CD4-positive, alpha-beta T cell (primary cell): ENCODE measurements around the gene ELK1. TPM values are rescaled to one million over a fixed set of nuclear protein-coding genes. Genes with fewer than 3 reads are reported as not detected.

Source experiments
- ATAC-seq: fragments of 200-7000 bp; cut with Tn5 transposase; one replicate; pipeline ENCODE4 v1.10.0; 2022; ENCODE audit warnings: mild to moderate bottlenecking; ENCODE audit not compliant: poor library complexity
- CTCF ChIA-PET: fragments of 350-600 bp; sonication (Branson Sonifier 250); formaldehyde crosslinking; loops from one replicate; lab custom pipeline; 2021; ENCODE audit warnings: antibody characterized with exemption, inconsistent platforms; lab: Charles Lee
- POLR2A ChIA-PET: fragments of 350-600 bp; sonication (Branson Sonifier 250); formaldehyde crosslinking; loops from one replicate; lab custom pipeline; 2021; ENCODE audit warnings: antibody characterized with exemption, inconsistent platforms; lab: Charles Lee
- DNase-seq, 14 experiments: peaks; one replicate each; pipeline ENCODE4 v3.0.0-alpha.2; 2013 to 2020; ENCODE audit warnings: mixed read lengths in 2 of 14
- H3K27ac ChIP-seq, 2 donors: one replicate each; pipeline versions ENCODE4 v1.5.1 to v1.7.0; 2013; ENCODE audit warnings: low read length in 2 of 2, low read depth in 1 of 2, mild to moderate bottlenecking in 1 of 2
- H3K27me3 ChIP-seq, 2 experiments: 1 replicate in 1 of 2; 2 replicates in 1 of 2; pipeline versions ENCODE4 v1.6.1 to v1.7.0; 2013; ENCODE audit warnings: low read length in 2 of 2, control low read depth in 1 of 2, mild to moderate bottlenecking in 1 of 2, moderate library complexity in 1 of 2; ENCODE audit not compliant: insufficient read depth in 2 of 2, control insufficient read depth in 1 of 2
- H3K36me3 ChIP-seq: one replicate; pipeline ENCODE4 v1.6.1; 2013; ENCODE audit warnings: low read length, control low read depth; ENCODE audit not compliant: insufficient read depth
- H3K4me1 ChIP-seq: one replicate; pipeline ENCODE4 v1.6.1; 2013; ENCODE audit warnings: low read length, control low read depth; ENCODE audit not compliant: insufficient read depth
- H3K4me3 ChIP-seq: one replicate; pipeline ENCODE4 v1.5.1; 2013; ENCODE audit warnings: mild to moderate bottlenecking, low read length, moderate library complexity
- H3K9me3 ChIP-seq, 2 experiments: 1 replicate in 1 of 2; 2 replicates in 1 of 2; pipeline versions ENCODE4 v1.6.1 to v1.7.0; 2013; ENCODE audit warnings: low read length in 2 of 2, mild to moderate bottlenecking in 2 of 2, control low read depth in 1 of 2, moderate library complexity in 1 of 2; ENCODE audit not compliant: control insufficient read depth in 1 of 2, insufficient read depth in 1 of 2
- H3K27ac Mint-ChIP-seq: one replicate; pipeline ENCODE4 v1.8.0; 2020; ENCODE audit warnings: mixed read lengths
- H3K27me3 Mint-ChIP-seq: one replicate; pipeline ENCODE4 v1.8.0; 2021; ENCODE audit warnings: mixed read lengths
- H3K36me3 Mint-ChIP-seq: one replicate; pipeline ENCODE4 v1.8.0; 2021; ENCODE audit warnings: low read depth, mixed read lengths
- H3K4me1 Mint-ChIP-seq: one replicate; pipeline ENCODE4 v1.8.0; 2021; ENCODE audit warnings: low read depth, mixed read lengths
- H3K4me3 Mint-ChIP-seq: one replicate; pipeline ENCODE4 v1.8.0; 2020; ENCODE audit warnings: mild to moderate bottlenecking, mixed read lengths
- H3K9me3 Mint-ChIP-seq: one replicate; pipeline ENCODE4 v1.8.0; 2020; ENCODE audit warnings: mixed read lengths
- CTCF ChIP-seq: fragments of 200-600 bp; IDR thresholded peaks from one replicate; pipeline ENCODE4 v1.8.0; 2022; ENCODE audit warnings: antibody characterized with exemption, mild to moderate bottlenecking
- intact Hi-C, 2 experiments: fragments of 100-400 bp; cut with DNase I in 1 of 2; cut with micrococcal nuclease in 1 of 2; formaldehyde crosslinking; loops; one replicate each; pipeline versions ENCODE4 v1.15.1 to v1.9.0; 2023 to 2025; cut with DNase I, micrococcal nuclease
- total RNA-seq, 174 experiments: library from RNA in 2 of 174; stranded (reverse) in 2 of 174; gene quantifications; one replicate each; pipeline ENCODE4 v1.2.3 and lab custom pipeline; 2021 to 2026

The ELK1 gene
- total RNA-seq, 2 experiments from 2014 or later = 38.9 to 40.5 TPM

- peak overlapping the region; percentile 54 for H3K4me3 ChIP-seq
- no peaks in the 10 kb centered on the region for H3K36me3 ChIP-seq
- no peaks in the 10 kb centered on the region for H3K27me3 ChIP-seq
- Mint-ChIP-seq H3K27me3 (no peaks in the 10 kb centered on the region), H3K27ac (peak overlapping the region; percentile 20), H3K36me3 (peaks cover 17% of the 10 kb centered on the region), H3K4me1 (peaks cover 22% of the 10 kb centered on the region), H3K4me3 (peak overlapping the region; percentile 90), H3K9me3 (no peaks in the 10 kb centered on the region)
- ATAC-seq = peak; percentile 68
- peak in 13 of 14 experiments; percentile 14 to 69 (median 35) for DNase-seq
- no peak overlapping the region for H3K27ac ChIP-seq
- peaks cover 29% of the 10 kb centered on the region for H3K4me1 ChIP-seq
- no peaks in the 10 kb centered on the region for H3K9me3 ChIP-seq
- no peak for TF ChIP-seq CTCF
- ChIA-PET CTCF (no interaction called here), POLR2A (interaction anchor here (0.7 to 1.4 kb wide), 6 partner anchors 10 to 433 kb away, joined by 3 to 12 read pairs (median 4); partner anchors contain the start of gene TIMP1)
- intact Hi-C loops = loop anchor here in 1 of 2 experiments (5.0 kb wide), 2 partner anchors 41 to 61 kb away; partner anchors contain the start of genes ARAF and TIMP1
Observed at GRCh38 chrX:47623540-47624027, 26.8 kb downstream of the ELK1 start.

GRCh38 chrX:47621851-47622250 lies 28.5 kb downstream of the ELK1 start:
- no peaks in the 10 kb centered on the region for H3K9me3 Mint-ChIP-seq
- H3K36me3 Mint-ChIP-seq = peaks cover 17% of the 10 kb centered on the region
- H3K27me3 Mint-ChIP-seq = no peaks in the 10 kb centered on the region
- H3K9me3 ChIP-seq = no peaks in the 10 kb centered on the region
- POLR2A ChIA-PET = no interaction called here
- no peak overlapping the region for H3K27ac ChIP-seq
- CTCF ChIA-PET = no interaction called here
- no peak overlapping the region for H3K4me3 ChIP-seq
- H3K4me3 Mint-ChIP-seq = no peak overlapping the region
- H3K4me1 ChIP-seq = peaks cover 24% of the 10 kb centered on the region
- no peaks in the 10 kb centered on the region for H3K27me3 ChIP-seq
- intact Hi-C loops = loop anchor here in 1 of 2 experiments (5.0 kb wide), 2 partner anchors 40 to 60 kb away; partner anchors contain the start of genes ARAF and TIMP1
- DNase-seq (no peak), ATAC-seq (no peak)
- H3K4me1 Mint-ChIP-seq = peaks cover 28% of the 10 kb centered on the region
- H3K36me3 ChIP-seq = no peaks in the 10 kb centered on the region
- no peak overlapping the region for H3K27ac Mint-ChIP-seq
- TF ChIP-seq CTCF = no peak

GRCh38 chrX:47620303-47620685 lies 30.1 kb downstream of the ELK1 start:
- Mint-ChIP-seq H3K27ac (no peak overlapping the region), H3K4me3 (peak overlapping the region; percentile 25), H3K36me3 (peaks cover 8% of the 10 kb centered on the region), H3K27me3 (no peaks in the 10 kb centered on the region), H3K4me1 (peaks cover 28% of the 10 kb centered on the region), H3K9me3 (no peaks in the 10 kb centered on the region)
- ATAC-seq = no peak
- intact Hi-C loops = loop anchor here in 1 of 2 experiments (5.0 kb wide), 2 partner anchors 38 to 58 kb away; partner anchors contain the start of genes ARAF and TIMP1
- Histone ChIP-seq H3K9me3 (no peaks in the 10 kb centered on the region), H3K27ac (no peak overlapping the region), H3K27me3 (no peaks in the 10 kb centered on the region), H3K4me1 (peaks cover 24% of the 10 kb centered on the region), H3K36me3 (no peaks in the 10 kb centered on the region), H3K4me3 (no peak overlapping the region)
- no peak for TF ChIP-seq CTCF
- ChIA-PET POLR2A (interaction anchor here (0.8 kb wide), 1 partner anchor 24 kb away, joined by 3 read pairs; no protein-coding TSS in a partner anchor), CTCF (no interaction called here)
- DNase-seq = no peak
